ENCODE measurements around the gene NBAS. TPM values are rescaled to one million over a fixed set of nuclear protein-coding genes. Genes with fewer than 3 reads are reported as not detected.

NBAS gene
- total RNA-seq, 1 experiment from 2014 or later: 30.4 TPM

- H3K79me2 ChIP-seq (ENCODE audit: low read length): no peaks in the 10 kb centered on the region
These were observed 412.1 kb downstream of the NBAS start for GRCh38 chr2:15149063-15149462.

GRCh38 chr2:15147591-15147990, 413.5 kb downstream of the NBAS start:
- peaks cover 15% of the 10 kb centered on the region for H3K4me1 ChIP-seq (ENCODE audit: low read length)
- no peaks in the 10 kb centered on the region for H3K27me3 ChIP-seq (ENCODE audit: low read length)
- H3K4me3 ChIP-seq (ENCODE audit: low read length): no peak overlapping the region
- no peaks in the 10 kb centered on the region for H3K36me3 ChIP-seq (ENCODE audit: insufficient read depth, low read length)
- no peaks in the 10 kb centered on the region for H3K9me2 ChIP-seq (replicated peaks; ENCODE audit: insufficient read depth, low read length)
- H4K20me1 ChIP-seq (ENCODE audit: insufficient read depth, low read depth, low read length): no peaks in the 10 kb centered on the region
- H2AFZ ChIP-seq (ENCODE audit: low read length): no peak overlapping the region
- H3K4me2 ChIP-seq (ENCODE audit: low read depth, low read length, poor library complexity, severe bottlenecking): no peak overlapping the region
- no peaks in the 10 kb centered on the region for H3K9me3 ChIP-seq (ENCODE audit: low read length)
- DNase-seq: no peak
- H3K79me2 ChIP-seq (ENCODE audit: low read length): no peaks in the 10 kb centered on the region
- no peak overlapping the region for H3K27ac ChIP-seq (ENCODE audit: low read length)
- H3K9ac ChIP-seq (ENCODE audit: low read length): no peak overlapping the region

More at GRCh38 chr2:15149063-15149462, 412.1 kb downstream of the NBAS start:
- Histone ChIP-seq H3K4me3 (ENCODE audit: low read length) (no peak overlapping the region), H3K4me1 (ENCODE audit: low read length) (peaks cover 2% of the 10 kb centered on the region), H3K27me3 (ENCODE audit: low read length) (no peaks in the 10 kb centered on the region), H3K9me3 (ENCODE audit: low read length) (no peaks in the 10 kb centered on the region), H3K9me2 (replicated peaks; ENCODE audit: insufficient read depth, low read length) (no peaks in the 10 kb centered on the region), H3K36me3 (ENCODE audit: insufficient read depth, low read length) (no peaks in the 10 kb centered on the region), H3K4me2 (ENCODE audit: low read depth, low read length, poor library complexity, severe bottlenecking) (no peak overlapping the region), H3K9ac (ENCODE audit: low read length) (no peak overlapping the region), H2AFZ (ENCODE audit: low read length) (no peak overlapping the region), H4K20me1 (ENCODE audit: insufficient read depth, low read depth, low read length) (no peaks in the 10 kb centered on the region), H3K27ac (ENCODE audit: low read length) (no peak overlapping the region)
- no peak for DNase-seq

GRCh38 chr2:15146960-15147359, 414.2 kb downstream of the NBAS start:
- Histone ChIP-seq H3K4me1 (ENCODE audit: low read length) (peaks cover 21% of the 10 kb centered on the region), H3K27ac (ENCODE audit: low read length) (no peak overlapping the region), H3K4me3 (ENCODE audit: low read length) (no peak overlapping the region), H3K27me3 (ENCODE audit: low read length) (no peaks in the 10 kb centered on the region), H3K9me2 (replicated peaks; ENCODE audit: insufficient read depth, low read length) (no peaks in the 10 kb centered on the region), H3K4me2 (ENCODE audit: low read depth, low read length, poor library complexity, severe bottlenecking) (no peak overlapping the region), H3K79me2 (ENCODE audit: low read length) (no peaks in the 10 kb centered on the region), H3K9me3 (ENCODE audit: low read length) (no peaks in the 10 kb centered on the region), H3K9ac (ENCODE audit: low read length) (no peak overlapping the region), H2AFZ (ENCODE audit: low read length) (no peak overlapping the region), H3K36me3 (ENCODE audit: insufficient read depth, low read length) (no peaks in the 10 kb centered on the region), H4K20me1 (ENCODE audit: insufficient read depth, low read depth, low read length) (no peaks in the 10 kb centered on the region)
- DNase-seq: no peak

- no peaks in the 10 kb centered on the region for H3K79me2 ChIP-seq (ENCODE audit: low read length)
- H3K4me1 ChIP-seq (ENCODE audit: low read length): peaks cover 32% of the 10 kb centered on the region
- H3K9me2 ChIP-seq (replicated peaks; ENCODE audit: insufficient read depth, low read length): no peaks in the 10 kb centered on the region
- no peak overlapping the region for H2AFZ ChIP-seq (ENCODE audit: low read length)
- no peak overlapping the region for H3K27ac ChIP-seq (ENCODE audit: low read length)
- no peak for DNase-seq
- no peaks in the 10 kb centered on the region for H3K36me3 ChIP-seq (ENCODE audit: insufficient read depth, low read length)
- H3K9me3 ChIP-seq (ENCODE audit: low read length): no peaks in the 10 kb centered on the region
- no peak overlapping the region for H3K4me2 ChIP-seq (ENCODE audit: low read depth, low read length, poor library complexity, severe bottlenecking)
- H3K9ac ChIP-seq (ENCODE audit: low read length): no peak overlapping the region
- H3K27me3 ChIP-seq (ENCODE audit: low read length): no peaks in the 10 kb centered on the region
- no peak overlapping the region for H3K4me3 ChIP-seq (ENCODE audit: low read length)
- no peaks in the 10 kb centered on the region for H4K20me1 ChIP-seq (ENCODE audit: insufficient read depth, low read depth, low read length)
These were observed 415.2 kb downstream of the NBAS start for GRCh38 chr2:15145919-15146318.

- Histone ChIP-seq H3K4me1 (ENCODE audit: low read length) (peaks cover 38% of the 10 kb centered on the region), H4K20me1 (ENCODE audit: insufficient read depth, low read depth, low read length) (no peaks in the 10 kb centered on the region), H3K27ac (ENCODE audit: low read length) (no peak overlapping the region), H2AFZ (ENCODE audit: low read length) (no peak overlapping the region), H3K27me3 (ENCODE audit: low read length) (no peaks in the 10 kb centered on the region), H3K9ac (ENCODE audit: low read length) (no peak overlapping the region), H3K9me2 (replicated peaks; ENCODE audit: insufficient read depth, low read length) (no peaks in the 10 kb centered on the region), H3K9me3 (ENCODE audit: low read length) (no peaks in the 10 kb centered on the region), H3K4me3 (ENCODE audit: low read length) (no peak overlapping the region), H3K4me2 (ENCODE audit: low read depth, low read length, poor library complexity, severe bottlenecking) (no peak overlapping the region), H3K79me2 (ENCODE audit: low read length) (no peaks in the 10 kb centered on the region), H3K36me3 (ENCODE audit: insufficient read depth, low read length) (no peaks in the 10 kb centered on the region)
- no peak for DNase-seq
These were observed 415.9 kb downstream of the NBAS start for GRCh38 chr2:15145046-15145817.

GRCh38 chr2:15142069-15142689, 419.0 kb downstream of the NBAS start:
- H3K36me3 ChIP-seq (ENCODE audit: insufficient read depth, low read length): no peaks in the 10 kb centered on the region
- H3K27ac ChIP-seq (ENCODE audit: low read length): peak overlapping the region; percentile 92
- peak overlapping the region; percentile 52 for H3K9ac ChIP-seq (ENCODE audit: low read length)
- H4K20me1 ChIP-seq (ENCODE audit: insufficient read depth, low read depth, low read length): no peaks in the 10 kb centered on the region
- no peaks in the 10 kb centered on the region for H3K9me2 ChIP-seq (replicated peaks; ENCODE audit: insufficient read depth, low read length)
- peak overlapping the region; percentile 44; the same call in 1 of the 2 replicates for H2AFZ ChIP-seq (ENCODE audit: low read length)
- peak overlapping the region; percentile 48 for H3K4me2 ChIP-seq (ENCODE audit: low read depth, low read length, poor library complexity, severe bottlenecking)
- peaks cover 57% of the 10 kb centered on the region for H3K4me1 ChIP-seq (ENCODE audit: low read length)
- no peaks in the 10 kb centered on the region for H3K9me3 ChIP-seq (ENCODE audit: low read length)
- H3K4me3 ChIP-seq (ENCODE audit: low read length): peak overlapping the region; percentile 44
- H3K27me3 ChIP-seq (ENCODE audit: low read length): no peaks in the 10 kb centered on the region
- H3K79me2 ChIP-seq (ENCODE audit: low read length): no peaks in the 10 kb centered on the region
- DNase-seq: peak; percentile 95

- no peak for DNase-seq
- H2AFZ ChIP-seq (ENCODE audit: low read length): no peak overlapping the region
- no peaks in the 10 kb centered on the region for H3K9me2 ChIP-seq (replicated peaks; ENCODE audit: insufficient read depth, low read length)
- H3K4me2 ChIP-seq (ENCODE audit: low read depth, low read length, poor library complexity, severe bottlenecking): peak overlapping the region; percentile 48
- peak overlapping the region; percentile 44; the same call in 1 of the 2 replicates for H3K9ac ChIP-seq (ENCODE audit: low read length)
- H3K36me3 ChIP-seq (ENCODE audit: insufficient read depth, low read length): no peaks in the 10 kb centered on the region
- H4K20me1 ChIP-seq (ENCODE audit: insufficient read depth, low read depth, low read length): no peaks in the 10 kb centered on the region
- no peaks in the 10 kb centered on the region for H3K9me3 ChIP-seq (ENCODE audit: low read length)
- no peaks in the 10 kb centered on the region for H3K79me2 ChIP-seq (ENCODE audit: low read length)
- peak overlapping the region; percentile 88 for H3K27ac ChIP-seq (ENCODE audit: low read length)
- H3K4me3 ChIP-seq (ENCODE audit: low read length): no peak overlapping the region; the same call in 1 of the 2 replicates
- peaks cover 57% of the 10 kb centered on the region for H3K4me1 ChIP-seq (ENCODE audit: low read length)
- no peaks in the 10 kb centered on the region for H3K27me3 ChIP-seq (ENCODE audit: low read length)
These were observed 419.9 kb downstream of the NBAS start for GRCh38 chr2:15141211-15141610.

GRCh38 chr2:15136639-15137038, 424.5 kb downstream of the NBAS start:
- Histone ChIP-seq H3K79me2 (ENCODE audit: low read length) (no peaks in the 10 kb centered on the region), H3K9me2 (replicated peaks; ENCODE audit: insufficient read depth, low read length) (no peaks in the 10 kb centered on the region), H3K4me1 (ENCODE audit: low read length) (peaks cover 42% of the 10 kb centered on the region), H3K36me3 (ENCODE audit: insufficient read depth, low read length) (no peaks in the 10 kb centered on the region), H3K27ac (ENCODE audit: low read length) (no peak overlapping the region), H4K20me1 (ENCODE audit: insufficient read depth, low read depth, low read length) (no peaks in the 10 kb centered on the region), H3K4me2 (ENCODE audit: low read depth, low read length, poor library complexity, severe bottlenecking) (no peak overlapping the region), H3K27me3 (ENCODE audit: low read length) (no peaks in the 10 kb centered on the region), H3K4me3 (ENCODE audit: low read length) (no peak overlapping the region), H2AFZ (ENCODE audit: low read length) (no peak overlapping the region), H3K9ac (ENCODE audit: low read length) (no peak overlapping the region), H3K9me3 (ENCODE audit: low read length) (no peaks in the 10 kb centered on the region)
- no peak for DNase-seq

All from Karpas-422 (cell line).